CD14-positive monocyte (primary cell): Measurements from ENCODE around the gene HOXC9. TPM values are rescaled to one million over a fixed set of nuclear protein-coding genes. Genes with fewer than 3 reads are reported as not detected.

Source experiments
- DNase-seq, 3 donors: peaks; one replicate each; pipeline ENCODE4 v3.0.0-alpha.2; 2011 to 2022
- H2AFZ ChIP-seq: 2 replicates; pipeline ENCODE4 v1.6.0; 2012; ENCODE audit warnings: mild to moderate bottlenecking, low read depth, low read length, inconsistent platforms; ENCODE audit not compliant: insufficient read depth, poor library complexity, severe bottlenecking
- H3K27ac ChIP-seq, 2 donors: 1 replicate in 1 of 2; 2 replicates in 1 of 2; pipeline ENCODE4 v1.5.1; 2012 to 2013; ENCODE audit warnings: low read length in 2 of 2, control low read depth in 1 of 2, inconsistent platforms in 1 of 2, low read depth in 1 of 2, mild to moderate bottlenecking in 1 of 2
- H3K27me3 ChIP-seq, 2 donors: one replicate each; pipeline versions ENCODE4 v1.6.0 to v1.6.1; 2011 to 2013; ENCODE audit warnings: low read length in 2 of 2; ENCODE audit not compliant: control insufficient read depth in 2 of 2, insufficient read depth in 2 of 2
- H3K36me3 ChIP-seq, 2 donors: replicated peaks in 1 of 2; 1 replicate in 1 of 2; 2 replicates in 1 of 2; pipeline versions ENCODE4 v1.5.1 to v1.6.1; 2012 to 2013; ENCODE audit warnings: low read length in 2 of 2, control low read depth in 1 of 2, inconsistent platforms in 1 of 2, mild to moderate bottlenecking in 1 of 2; ENCODE audit not compliant: insufficient read depth in 2 of 2, control insufficient read depth in 1 of 2
- H3K4me1 ChIP-seq, 2 donors: 1 replicate in 1 of 2; 2 replicates in 1 of 2; pipeline versions ENCODE4 v1.5.1 to v1.6.1; 2012 to 2013; ENCODE audit warnings: low read length in 2 of 2, control low read depth in 1 of 2, inconsistent platforms in 1 of 2, mild to moderate bottlenecking in 1 of 2, moderate library complexity in 1 of 2; ENCODE audit not compliant: insufficient read depth in 2 of 2, control insufficient read depth in 1 of 2
- H3K4me2 ChIP-seq: replicated peaks from 2 replicates; pipeline ENCODE3; 2012; ENCODE audit warnings: low read length, moderate library complexity, mild to moderate bottlenecking; ENCODE audit not compliant: poor library complexity, severe bottlenecking; ENCODE audit errors: extremely low read depth
- H3K4me3 ChIP-seq, 3 experiments: fragments of 200-600 bp in 1 of 3; sonication (generic) in 1 of 3; replicated peaks in 1 of 3; 1 replicate in 2 of 3; 2 replicates in 1 of 3; pipeline ENCODE4 v1.5.1; 2011 to 2013; ENCODE audit warnings: low read length in 3 of 3, mild to moderate bottlenecking in 3 of 3, control low read depth in 2 of 3, low read depth in 2 of 3, inconsistent platforms in 1 of 3, moderate library complexity in 1 of 3
- H3K79me2 ChIP-seq: 2 replicates; pipeline ENCODE4 v1.6.0; 2012; ENCODE audit warnings: mild to moderate bottlenecking, control low read depth, inconsistent platforms, low read length, moderate library complexity; ENCODE audit not compliant: insufficient read depth
- H3K9ac ChIP-seq: 2 replicates; pipeline ENCODE4 v1.6.0; 2017; ENCODE audit warnings: low read length, mild to moderate bottlenecking; ENCODE audit not compliant: insufficient read depth, poor library complexity, severe bottlenecking
- H3K9me3 ChIP-seq, 2 donors: replicated peaks in 1 of 2; 1 replicate in 1 of 2; 2 replicates in 1 of 2; pipeline versions ENCODE4 v1.5.1 to v1.6.1; 2012 to 2013; ENCODE audit warnings: low read length in 2 of 2, control low read depth in 1 of 2; ENCODE audit not compliant: control insufficient read depth in 1 of 2, insufficient read depth in 1 of 2
- H4K20me1 ChIP-seq: 2 replicates; pipeline ENCODE4 v1.6.0; 2012; ENCODE audit warnings: mild to moderate bottlenecking, low read length, control low read depth, moderate library complexity; ENCODE audit not compliant: insufficient read depth
- H3K27ac Mint-ChIP-seq, 7 donors: one replicate each; pipeline ENCODE4 v1.8.0; 2020; ENCODE audit warnings: mild to moderate bottlenecking in 7 of 7, mixed read lengths in 7 of 7, moderate library complexity in 6 of 7, inconsistent platforms in 2 of 7
- H3K27me3 Mint-ChIP-seq, 3 donors: one replicate each; pipeline ENCODE4 v1.8.0; 2021 to 2022; ENCODE audit warnings: low read depth in 3 of 3, mild to moderate bottlenecking in 3 of 3, mixed read lengths in 3 of 3, moderate library complexity in 3 of 3, inconsistent platforms in 1 of 3
- H3K36me3 Mint-ChIP-seq, 2 donors: one replicate each; pipeline ENCODE4 v1.8.0; 2020; ENCODE audit warnings: mixed read lengths in 2 of 2, inconsistent platforms in 1 of 2, mild to moderate bottlenecking in 1 of 2
- H3K4me1 Mint-ChIP-seq: one replicate; pipeline ENCODE4 v1.8.0; 2020; ENCODE audit warnings: mild to moderate bottlenecking, mixed read lengths
- H3K4me3 Mint-ChIP-seq, 2 donors: one replicate each; pipeline ENCODE4 v1.8.0; 2020; ENCODE audit warnings: mild to moderate bottlenecking in 2 of 2, mixed read lengths in 2 of 2, moderate library complexity in 1 of 2
- H3K9me3 Mint-ChIP-seq, 7 donors: one replicate each; pipeline ENCODE4 v1.8.0; 2020 to 2022; ENCODE audit warnings: mixed read lengths in 7 of 7, mild to moderate bottlenecking in 6 of 7, moderate library complexity in 6 of 7, inconsistent platforms in 2 of 7
- CTCF ChIP-seq: fragments of 200-600 bp; IDR thresholded peaks from one replicate; pipeline ENCODE4 v1.8.0; 2022; ENCODE audit warnings: antibody characterized with exemption, mild to moderate bottlenecking
- WGBS: methylation state at CpG from one replicate; pipeline ENCODE4 v1.1.5; 2013; ENCODE audit warnings: missing lambda C conversion rate; ENCODE audit not compliant: insufficient coverage; 5-methylcytosine and 5-hydroxymethylcytosine counted together
- intact Hi-C, 2 donors: fragments of 100-400 bp; cut with micrococcal nuclease; formaldehyde crosslinking; loops; one replicate each; pipeline versions ENCODE4 v1.15.0 to v1.15.1; 2023
- polyA plus RNA-seq, 3 donors: library from polyadenylated mRNA; depleted of rRNA in 1 of 3; unstranded in 2 of 3; stranded (reverse) in 1 of 3; fragments of 300-500 nt in 2 of 3; fragments of >200 nt in 1 of 3; fragmentation: Illumina TruSeq in 2 of 3; gene quantifications; 1 replicate in 2 of 3; 2 replicates in 1 of 3; pipeline ENCODE4 v1.2.3, GENCODE V29; 2012 to 2021

Gene HOXC9
- polyA plus RNA-seq, 3 donors = not detected

- Histone ChIP-seq H3K4me3 (no peak overlapping the region), H3K27me3 (peaks cover 94 to 100% of the 10 kb centered on the region in 2 donors), H4K20me1 (no peaks in the 10 kb centered on the region), H3K4me1 (peaks cover 15 to 30% of the 10 kb centered on the region in 2 donors), H3K36me3 (no peaks in the 10 kb centered on the region), H3K9ac (no peak overlapping the region), H3K4me2 (peak overlapping the region; percentile 24), H3K27ac (no peak overlapping the region), H3K79me2 (no peaks in the 10 kb centered on the region), H3K9me3 (peaks cover 3 to 55% of the 10 kb centered on the region in 2 donors), H2AFZ (no peak overlapping the region)
- peaks cover 25% of the 10 kb centered on the region for H3K4me1 Mint-ChIP-seq
- peaks cover 3 to 16% of the 10 kb centered on the region in 2 donors for H3K36me3 Mint-ChIP-seq
- intact Hi-C loops = loop anchor here in 1 of 2 donors (5.0 kb wide), 1 partner anchor 47 kb away; the partner anchor contains the start of gene HOXC12
- peaks cover 98 to 100% (median 100%) of the 10 kb centered on the region in 3 donors for H3K27me3 Mint-ChIP-seq
- peak overlapping the region in 1 of 2 donors; percentile 73 for H3K4me3 Mint-ChIP-seq
- DNase-seq = no peak
- 3% methylated on average over 17 of the region's 35 CpGs for WGBS
- no peak for TF ChIP-seq CTCF
- peaks cover 0 to 57% (median 25%) of the 10 kb centered on the region in 7 donors for H3K9me3 Mint-ChIP-seq
- no peak overlapping the region for H3K27ac Mint-ChIP-seq
Measured at GRCh38 chr12:53999559-54000115, 324 bp upstream of the HOXC9 start.

GRCh38 chr12:54001283-54002187, 1.6 kb downstream of the HOXC9 start:
- Mint-ChIP-seq H3K27ac (no peak overlapping the region), H3K4me3 (peak overlapping the region in 1 of 2 donors; percentile 84), H3K4me1 (peaks cover 18% of the 10 kb centered on the region), H3K27me3 (peaks cover 98 to 100% (median 100%) of the 10 kb centered on the region in 3 donors), H3K9me3 (peaks cover 0 to 47% (median 24%) of the 10 kb centered on the region in 7 donors), H3K36me3 (peaks cover 3 to 22% of the 10 kb centered on the region in 2 donors)
- Histone ChIP-seq H3K27ac (no peak overlapping the region), H3K4me1 (peaks cover 8 to 18% of the 10 kb centered on the region in 2 donors), H3K4me2 (no peak overlapping the region), H2AFZ (no peak overlapping the region), H3K79me2 (no peaks in the 10 kb centered on the region), H3K36me3 (no peaks in the 10 kb centered on the region), H3K4me3 (no peak overlapping the region), H3K9me3 (peaks cover 3 to 57% of the 10 kb centered on the region in 2 donors), H4K20me1 (no peaks in the 10 kb centered on the region), H3K27me3 (peaks cover 88 to 98% of the 10 kb centered on the region in 2 donors), H3K9ac (no peak overlapping the region)
- WGBS = 28% methylated on average over 4 of the region's 8 CpGs
- DNase-seq = no peak
- intact Hi-C loops = no loop called here
- TF ChIP-seq CTCF = no peak
